ENCODE data around the gene GSK3B. TPM values are rescaled to one million over a fixed set of nuclear protein-coding genes. Genes with fewer than 3 reads are reported as not detected.
A peak's percentile ranks its signal among the peaks of the same experiment; 100 is the strongest.

The GSK3B gene
- total RNA-seq, 2 donors from 2014 or later = 57.3 to 59.8 TPM

- Mint-ChIP-seq H3K4me3 (no peak overlapping the region), H3K27me3 (ENCODE audit: insufficient read depth) (no peaks in the 10 kb centered on the region), H3K9me3 (no peaks in the 10 kb centered on the region), H3K36me3 (ENCODE audit: low read depth) (peaks cover 20% of the 10 kb centered on the region), H3K4me1 (peaks cover 10% of the 10 kb centered on the region), H3K27ac (no peak overlapping the region)
- H3K27ac ChIP-seq (ENCODE audit: low read depth, low read length) = no peak overlapping the region
- H3K9me3 ChIP-seq (ENCODE audit: control insufficient read depth, low read length) = peaks cover 5% of the 10 kb centered on the region
- no peak overlapping the region for H3K9ac ChIP-seq (ENCODE audit: extremely low read depth, low read length, poor library complexity, severe bottlenecking)
- TF ChIP-seq CTCF (conservative IDR thresholded peaks at IDR 0.05) = no peak
- no peaks in the 10 kb centered on the region for H3K27me3 ChIP-seq (ENCODE audit: control insufficient read depth, insufficient read depth, low read length, poor library complexity, severe bottlenecking)
- DNase-seq = no peak
- no peak overlapping the region for H3K4me3 ChIP-seq (ENCODE audit: low read length)
- H3K4me1 ChIP-seq (ENCODE audit: control insufficient read depth, insufficient read depth, low read length) = no peaks in the 10 kb centered on the region
- peaks cover 6% of the 10 kb centered on the region for H3K36me3 ChIP-seq (ENCODE audit: control insufficient read depth, insufficient read depth, low read length)
- WGBS, 2 experiments (ENCODE audit: insufficient coverage in 1 of 2, insufficient read length in 1 of 2) = 98 to 100% methylated on average over 2 of the region's 2 CpGs
These were observed 13.4 kb downstream of the GSK3B start for GRCh38 chr3:120080836-120081235.

GRCh38 chr3:120077731-120078130 is 16.5 kb downstream of the GSK3B start:
- Mint-ChIP-seq H3K9me3 (no peaks in the 10 kb centered on the region), H3K4me3 (no peak overlapping the region), H3K27me3 (ENCODE audit: insufficient read depth) (no peaks in the 10 kb centered on the region), H3K4me1 (no peaks in the 10 kb centered on the region), H3K36me3 (ENCODE audit: low read depth) (peaks cover 38% of the 10 kb centered on the region), H3K27ac (no peak overlapping the region)
- Histone ChIP-seq H3K4me1 (ENCODE audit: control insufficient read depth, insufficient read depth, low read length) (no peaks in the 10 kb centered on the region), H3K9me3 (ENCODE audit: control insufficient read depth, low read length) (peaks cover 9% of the 10 kb centered on the region), H3K27me3 (ENCODE audit: control insufficient read depth, insufficient read depth, low read length, poor library complexity, severe bottlenecking) (no peaks in the 10 kb centered on the region), H3K4me3 (ENCODE audit: low read length) (no peak overlapping the region), H3K27ac (ENCODE audit: low read depth, low read length) (no peak overlapping the region), H3K36me3 (ENCODE audit: control insufficient read depth, insufficient read depth, low read length) (peaks cover 8% of the 10 kb centered on the region), H3K9ac (ENCODE audit: extremely low read depth, low read length, poor library complexity, severe bottlenecking) (no peak overlapping the region)
- 95% methylated on average over 2 of the region's 2 CpGs; no CpG with 5 or more reads in 1 of the 2 experiments for WGBS, 2 experiments (ENCODE audit: insufficient coverage in 1 of 2, insufficient read length in 1 of 2)
- no peak for TF ChIP-seq CTCF (conservative IDR thresholded peaks at IDR 0.05)
- DNase-seq = no peak

- DNase-seq = no peak
- Mint-ChIP-seq H3K4me1 (peaks cover 12% of the 10 kb centered on the region), H3K36me3 (ENCODE audit: low read depth) (peaks cover 30% of the 10 kb centered on the region), H3K27me3 (ENCODE audit: insufficient read depth) (no peaks in the 10 kb centered on the region), H3K9me3 (no peaks in the 10 kb centered on the region), H3K4me3 (no peak overlapping the region), H3K27ac (no peak overlapping the region)
- no peak overlapping the region for H3K9ac ChIP-seq (ENCODE audit: extremely low read depth, low read length, poor library complexity, severe bottlenecking)
- peaks cover 5% of the 10 kb centered on the region for H3K4me1 ChIP-seq (ENCODE audit: control insufficient read depth, insufficient read depth, low read length)
- TF ChIP-seq CTCF (conservative IDR thresholded peaks at IDR 0.05) = peak; percentile 46
- H3K9me3 ChIP-seq (ENCODE audit: control insufficient read depth, low read length) = peaks cover 9% of the 10 kb centered on the region
- WGBS, 2 experiments (ENCODE audit: insufficient coverage in 1 of 2, insufficient read length in 1 of 2) = 98 to 100% methylated on average over 2 to 3 of the region's 3 CpGs
- no peaks in the 10 kb centered on the region for H3K27me3 ChIP-seq (ENCODE audit: control insufficient read depth, insufficient read depth, low read length, poor library complexity, severe bottlenecking)
- no peak overlapping the region for H3K4me3 ChIP-seq (ENCODE audit: low read length)
- no peak overlapping the region for H3K27ac ChIP-seq (ENCODE audit: low read depth, low read length)
- peaks cover 3% of the 10 kb centered on the region for H3K36me3 ChIP-seq (ENCODE audit: control insufficient read depth, insufficient read depth, low read length)
These were observed 21.3 kb downstream of the GSK3B start for GRCh38 chr3:120072867-120073525.
